Type B pancreatic cell (in vitro differentiated cells): ENCODE data around the gene HTD2. TPM values are rescaled to one million over a fixed set of nuclear protein-coding genes. Genes with fewer than 3 reads are reported as not detected.
"Not testable (repeated sequence)": the region's sequence is repeated elsewhere in the genome, so short reads cannot be mapped to it uniquely, and the experiment has no call there.

Source experiments
- DNase-seq: peaks from one replicate; pipeline ENCODE4 v3.0.0; 2021; ENCODE audit warnings: mixed read lengths; ENCODE audit not compliant: unreplicated experiment; ENCODE audit errors: extremely low spot score
- H3K27ac Mint-ChIP-seq: 2 replicates; pipeline ENCODE4 v1.8.0; 2021; ENCODE audit warnings: mild to moderate bottlenecking, mixed read lengths
- H3K27me3 Mint-ChIP-seq: 2 replicates; pipeline ENCODE4 v1.8.0; 2021; ENCODE audit warnings: mixed read lengths
- H3K36me3 Mint-ChIP-seq: 2 replicates; pipeline ENCODE4 v1.8.0; 2021; ENCODE audit warnings: mixed read lengths
- H3K4me1 Mint-ChIP-seq: one replicate; pipeline ENCODE4 v1.8.0; 2021; ENCODE audit warnings: mixed read lengths; ENCODE audit not compliant: unreplicated experiment
- H3K4me3 Mint-ChIP-seq: 2 replicates; pipeline ENCODE4 v1.8.0; 2021; ENCODE audit warnings: mild to moderate bottlenecking, mixed read lengths
- H3K9me3 Mint-ChIP-seq: 2 replicates; pipeline ENCODE4 v1.8.0; 2021; ENCODE audit warnings: mixed read lengths
- CTCF ChIP-seq: fragments of 200-600 bp; sonication (generic); conservative IDR thresholded peaks from 2 replicates; pipeline ENCODE4 v1.5.0; 2021; ENCODE audit warnings: antibody characterized with exemption, mild to moderate bottlenecking
- total RNA-seq: library from RNA; stranded (reverse); gene quantifications from 2 replicates; pipeline ENCODE4 v1.2.1, GENCODE V29; 2021; ENCODE audit warnings: low replicate concordance

HTD2 gene
- total RNA-seq, 1 donor from 2014 or later: 11.4 TPM

- TF ChIP-seq CTCF: no peak
- Mint-ChIP-seq H3K36me3 (peaks cover 10% of the 10 kb centered on the region), H3K9me3 (no peaks in the 10 kb centered on the region), H3K4me1 (no peaks in the 10 kb centered on the region), H3K4me3 (no peak overlapping the region), H3K27ac (no peak overlapping the region), H3K27me3 (no peaks in the 10 kb centered on the region)
- DNase-seq: no peak
Measured at GRCh38 chr3:58266577-58266976, 39.7 kb upstream of the HTD2 start.

- not testable (repeated sequence) for H3K4me3 Mint-ChIP-seq, H3K27me3 Mint-ChIP-seq, H3K9me3 Mint-ChIP-seq, H3K4me1 Mint-ChIP-seq, DNase-seq, H3K36me3 Mint-ChIP-seq, H3K27ac Mint-ChIP-seq
Measured at GRCh38 chr3:58267543-58267942, 38.8 kb upstream of the HTD2 start.

GRCh38 chr3:58269356-58269755 lies 37.0 kb upstream of the HTD2 start:
- no peak for TF ChIP-seq CTCF
- Mint-ChIP-seq H3K27ac (no peak overlapping the region), H3K4me1 (no peaks in the 10 kb centered on the region), H3K27me3 (no peaks in the 10 kb centered on the region), H3K36me3 (peaks cover 16% of the 10 kb centered on the region), H3K9me3 (no peaks in the 10 kb centered on the region), H3K4me3 (no peak overlapping the region)
- no peak for DNase-seq

GRCh38 chr3:58270485-58270884 lies 35.8 kb upstream of the HTD2 start:
- no peak overlapping the region for H3K27ac Mint-ChIP-seq
- H3K4me1 Mint-ChIP-seq: no peaks in the 10 kb centered on the region
- peaks cover 24% of the 10 kb centered on the region for H3K36me3 Mint-ChIP-seq
- no peaks in the 10 kb centered on the region for H3K9me3 Mint-ChIP-seq
- H3K4me3 Mint-ChIP-seq: no peak overlapping the region
- H3K27me3 Mint-ChIP-seq: no peaks in the 10 kb centered on the region
- no peak for DNase-seq
- no peak for TF ChIP-seq CTCF

GRCh38 chr3:58271901-58272501 lies 34.3 kb upstream of the HTD2 start:
- DNase-seq: no peak
- Mint-ChIP-seq H3K27me3 (no peaks in the 10 kb centered on the region), H3K4me3 (no peak overlapping the region), H3K27ac (no peak overlapping the region), H3K36me3 (peaks cover 38% of the 10 kb centered on the region), H3K4me1 (no peaks in the 10 kb centered on the region), H3K9me3 (no peaks in the 10 kb centered on the region)
- TF ChIP-seq CTCF: no peak

- no peak for TF ChIP-seq CTCF
- H3K9me3 Mint-ChIP-seq: no peaks in the 10 kb centered on the region
- no peak overlapping the region for H3K27ac Mint-ChIP-seq
- DNase-seq: no peak
- peaks cover 46% of the 10 kb centered on the region for H3K36me3 Mint-ChIP-seq
- no peak overlapping the region for H3K4me3 Mint-ChIP-seq
- no peaks in the 10 kb centered on the region for H3K27me3 Mint-ChIP-seq
- H3K4me1 Mint-ChIP-seq: no peaks in the 10 kb centered on the region
Measured at GRCh38 chr3:58272891-58273290, 33.4 kb upstream of the HTD2 start.

- H3K4me1 Mint-ChIP-seq, H3K27ac Mint-ChIP-seq, H3K4me3 Mint-ChIP-seq: not testable (repeated sequence)
Measured at GRCh38 chr3:58273362-58273761, 33.0 kb upstream of the HTD2 start.

More at GRCh38 chr3:58273362-58273761, 33.0 kb upstream of the HTD2 start:
- H3K36me3 Mint-ChIP-seq: peaks cover 50% of the 10 kb centered on the region
- DNase-seq, H3K27me3 Mint-ChIP-seq, H3K9me3 Mint-ChIP-seq: not testable (repeated sequence)
